Measurements from ENCODE around the gene GRAMD2B.
"Not testable (repeated sequence)": the region's sequence is repeated elsewhere in the genome, so short reads cannot be mapped to it uniquely, and the experiment has no call there.

The GRAMD2B gene

GRCh38 chr5:126422994-126423788 is at the start of gene GRAMD2B:
GRAMD2B (plus strand) TSS chr5:126423409; CDS start chr5:126423607, 198 bp downstream.
- DNase-seq = peak; percentile 70

- no peak for DNase-seq
Measured at GRCh38 chr5:126374109-126374416, 49.1 kb upstream of the GRAMD2B start.

GRCh38 chr5:126376443-126376842 is 46.8 kb upstream of the GRAMD2B start:
- DNase-seq = no peak

GRCh38 chr5:126377424-126377823 is 45.8 kb upstream of the GRAMD2B start:
- no peak for DNase-seq

GRCh38 chr5:126380316-126380715 is 42.9 kb upstream of the GRAMD2B start:
- not testable (repeated sequence) for DNase-seq

- no peak for DNase-seq
Measured at GRCh38 chr5:126383246-126383645, 40.0 kb upstream of the GRAMD2B start.

- DNase-seq = no peak
Measured at GRCh38 chr5:126383776-126384175, 39.4 kb upstream of the GRAMD2B start.

GRCh38 chr5:126384985-126385384 is 38.2 kb upstream of the GRAMD2B start:
- no peak for DNase-seq

GRCh38 chr5:126385524-126386502 is 37.4 kb upstream of the GRAMD2B start:
- DNase-seq = no peak

GRCh38 chr5:126389179-126389578 is 34.0 kb upstream of the GRAMD2B start:
- DNase-seq = no peak

GRCh38 chr5:126390051-126390450 is 33.2 kb upstream of the GRAMD2B start:
- DNase-seq = no peak

GRCh38 chr5:126391386-126391785 is 31.8 kb upstream of the GRAMD2B start:
- no peak for DNase-seq

- no peak for DNase-seq
Measured at GRCh38 chr5:126394211-126394788, 28.9 kb upstream of the GRAMD2B start.

GRCh38 chr5:126395198-126395597 is 28.0 kb upstream of the GRAMD2B start:
- DNase-seq = no peak

- no peak for DNase-seq
Measured at GRCh38 chr5:126395605-126396004, 27.6 kb upstream of the GRAMD2B start.

GRCh38 chr5:126396721-126397120 is 26.5 kb upstream of the GRAMD2B start:
- not testable (repeated sequence) for DNase-seq

- DNase-seq = no peak
Measured at GRCh38 chr5:126398791-126399190, 24.4 kb upstream of the GRAMD2B start.

- no peak for DNase-seq
Measured at GRCh38 chr5:126400621-126401251, 22.5 kb upstream of the GRAMD2B start.

- DNase-seq = no peak
Measured at GRCh38 chr5:126402621-126403555, 20.3 kb upstream of the GRAMD2B start.

GRCh38 chr5:126403876-126404275 is 19.3 kb upstream of the GRAMD2B start:
- DNase-seq = no peak

- no peak for DNase-seq
Measured at GRCh38 chr5:126410623-126411022, 12.6 kb upstream of the GRAMD2B start.

- DNase-seq = no peak
Measured at GRCh38 chr5:126413856-126414255, 9.4 kb upstream of the GRAMD2B start.
